Epithelial cell of proximal tubule (primary cell): ENCODE measurements around the gene CACUL1. TPM values are rescaled to one million over a fixed set of nuclear protein-coding genes. Genes with fewer than 3 reads are reported as not detected.

Experiments used
- DNase-seq: peaks from one replicate; pipeline ENCODE4 v3.0.0-alpha.2; 2011; ENCODE audit warnings: low read depth
- H3K4me3 ChIP-seq: 2 replicates; pipeline ENCODE4 v1.5.1; 2011; ENCODE audit warnings: low read depth, mild to moderate bottlenecking, low read length
- total RNA-seq: library from RNA; depleted of rRNA; stranded (reverse); fragments of >200 nt; gene quantifications from 2 replicates; pipeline ENCODE4 v1.2.3, GENCODE V29; 2015
- TF ChIP-seq, protein P1 (sequence below): conservative IDR thresholded peaks from 2 replicates; pipeline ENCODE4 v1.5.1; 2012; ENCODE audit warnings: low read depth, mild to moderate bottlenecking, low read length

Gene CACUL1
- total RNA-seq, 1 donor from 2014 or later, result 23.2 TPM

GRCh38 chr10:118638680-118639079 is 116.1 kb downstream of the CACUL1 start:
- TF ChIP-seq, protein P1, sequence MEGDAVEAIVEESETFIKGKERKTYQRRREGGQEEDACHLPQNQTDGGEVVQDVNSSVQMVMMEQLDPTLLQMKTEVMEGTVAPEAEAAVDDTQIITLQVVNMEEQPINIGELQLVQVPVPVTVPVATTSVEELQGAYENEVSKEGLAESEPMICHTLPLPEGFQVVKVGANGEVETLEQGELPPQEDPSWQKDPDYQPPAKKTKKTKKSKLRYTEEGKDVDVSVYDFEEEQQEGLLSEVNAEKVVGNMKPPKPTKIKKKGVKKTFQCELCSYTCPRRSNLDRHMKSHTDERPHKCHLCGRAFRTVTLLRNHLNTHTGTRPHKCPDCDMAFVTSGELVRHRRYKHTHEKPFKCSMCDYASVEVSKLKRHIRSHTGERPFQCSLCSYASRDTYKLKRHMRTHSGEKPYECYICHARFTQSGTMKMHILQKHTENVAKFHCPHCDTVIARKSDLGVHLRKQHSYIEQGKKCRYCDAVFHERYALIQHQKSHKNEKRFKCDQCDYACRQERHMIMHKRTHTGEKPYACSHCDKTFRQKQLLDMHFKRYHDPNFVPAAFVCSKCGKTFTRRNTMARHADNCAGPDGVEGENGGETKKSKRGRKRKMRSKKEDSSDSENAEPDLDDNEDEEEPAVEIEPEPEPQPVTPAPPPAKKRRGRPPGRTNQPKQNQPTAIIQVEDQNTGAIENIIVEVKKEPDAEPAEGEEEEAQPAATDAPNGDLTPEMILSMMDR, result no peak
- H3K4me3 ChIP-seq, result no peak overlapping the region
- DNase-seq, result no peak

- TF ChIP-seq, protein P1, result no peak
- no peak for DNase-seq
- no peak overlapping the region for H3K4me3 ChIP-seq
Observed at GRCh38 chr10:118635674-118636402, 118.9 kb downstream of the CACUL1 start.

DNA sequence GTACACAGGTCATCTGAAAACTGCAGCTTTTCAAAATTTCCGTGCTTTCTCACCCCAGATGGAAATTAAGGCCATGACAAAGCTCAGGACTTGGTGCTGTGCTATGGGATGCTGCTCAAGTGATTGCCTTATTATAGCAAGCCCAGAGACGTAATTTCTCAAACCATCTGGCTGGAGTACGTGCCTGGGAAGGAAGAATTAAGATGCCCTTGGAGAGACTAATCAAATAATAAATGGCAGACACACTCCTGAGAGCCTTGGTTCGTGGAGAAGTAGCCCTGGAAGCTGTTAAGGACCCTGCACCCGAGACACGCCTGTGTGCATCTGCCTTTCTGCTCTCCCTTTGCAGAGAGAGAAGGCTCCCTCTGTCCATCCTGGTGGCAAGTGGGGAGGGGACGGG is 121.0 kb downstream of the CACUL1 start:
- TF ChIP-seq, protein P1, result no peak
- no peak for DNase-seq
- no peak overlapping the region for H3K4me3 ChIP-seq

DNA sequence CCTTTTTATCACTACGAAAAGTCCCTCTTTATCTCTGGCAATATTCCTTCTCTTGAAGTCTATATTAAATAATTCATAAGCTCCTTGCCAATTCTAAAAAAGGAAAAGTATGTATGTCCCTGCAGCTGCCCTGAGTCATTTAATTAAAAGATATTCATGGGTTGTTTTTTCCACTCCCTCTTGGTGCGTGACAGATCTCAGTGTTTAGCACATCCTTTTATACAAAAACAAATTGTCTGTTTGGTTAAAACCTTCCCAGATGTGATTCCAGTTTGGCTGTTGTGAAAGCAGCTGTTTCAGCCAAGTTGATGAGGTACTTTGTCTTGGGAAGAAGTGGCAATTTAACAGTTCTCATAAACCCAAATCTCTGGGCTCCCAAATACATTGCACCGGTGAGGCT is 125.6 kb downstream of the CACUL1 start:
- H3K4me3 ChIP-seq, result no peak overlapping the region
- TF ChIP-seq, protein P1, result no peak

DNA sequence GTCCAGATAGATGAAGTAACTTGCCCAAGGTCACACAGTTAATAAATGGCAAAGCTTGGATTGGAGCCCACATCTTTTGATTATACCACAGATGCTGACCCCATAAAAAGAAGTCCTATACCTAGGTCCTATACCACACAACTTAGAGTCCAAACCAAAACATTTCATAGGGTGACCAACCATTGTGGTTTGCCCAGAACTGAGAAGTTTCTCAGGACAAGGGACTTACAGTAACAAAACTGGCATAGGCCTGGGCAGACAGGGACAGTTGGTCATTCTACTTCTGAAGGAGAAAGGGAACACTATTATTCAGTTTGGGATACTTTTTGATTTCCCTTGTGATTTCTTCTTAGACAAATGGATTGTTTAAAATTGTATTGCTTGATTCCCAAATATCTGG is 126.4 kb downstream of the CACUL1 start:
- no peak overlapping the region for H3K4me3 ChIP-seq
- DNase-seq, result no peak
- TF ChIP-seq, protein P1, result no peak

More for the DNA sequence above, 125.6 kb downstream of the CACUL1 start:
- DNase-seq, result no peak

- no peak for DNase-seq
- TF ChIP-seq, protein P1, result peak; percentile 38
- H3K4me3 ChIP-seq, result no peak overlapping the region
Observed at GRCh38 chr10:118626953-118627352, 127.8 kb downstream of the CACUL1 start.

Other genes with a start within 250 kb of the CACUL1 start
- not detected in 2 replicates for gene PRLHR, start 159.3 kb downstream of the CACUL1 start, total RNA-seq